NCI-H1105 treated with DMSO at 0.1 percent for 48 hours (cell line): ENCODE measurements around the gene WDR7.

Experiments
- DNase-seq: peaks from one replicate; lab custom pipeline; 2025; lab: John Stamatoyannopoulos, UW

WDR7 gene

DNA sequence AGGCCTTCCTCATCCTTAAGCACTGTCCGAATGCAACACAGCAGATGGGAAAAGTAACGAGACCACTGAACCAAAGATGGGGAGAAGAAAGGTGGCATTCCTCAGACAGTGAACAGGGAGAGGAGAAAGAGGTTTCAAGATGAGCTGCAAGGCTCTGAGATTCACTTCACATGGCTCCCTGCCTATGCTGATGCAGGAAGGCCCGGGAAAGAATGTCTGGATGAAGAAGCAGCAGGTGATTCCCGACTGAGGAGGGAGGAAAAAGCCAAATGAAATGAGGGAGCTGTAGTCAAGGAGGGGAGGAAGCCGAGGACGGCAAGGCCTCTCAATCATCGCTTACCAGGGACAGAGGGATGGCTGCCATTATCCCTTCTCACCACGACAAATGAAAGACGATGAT lies 397.2 kb downstream of the WDR7 start:
- DNase-seq, result no peak

GRCh38 chr18:57048859-57049258 lies 397.7 kb downstream of the WDR7 start:
- no peak for DNase-seq

DNA sequence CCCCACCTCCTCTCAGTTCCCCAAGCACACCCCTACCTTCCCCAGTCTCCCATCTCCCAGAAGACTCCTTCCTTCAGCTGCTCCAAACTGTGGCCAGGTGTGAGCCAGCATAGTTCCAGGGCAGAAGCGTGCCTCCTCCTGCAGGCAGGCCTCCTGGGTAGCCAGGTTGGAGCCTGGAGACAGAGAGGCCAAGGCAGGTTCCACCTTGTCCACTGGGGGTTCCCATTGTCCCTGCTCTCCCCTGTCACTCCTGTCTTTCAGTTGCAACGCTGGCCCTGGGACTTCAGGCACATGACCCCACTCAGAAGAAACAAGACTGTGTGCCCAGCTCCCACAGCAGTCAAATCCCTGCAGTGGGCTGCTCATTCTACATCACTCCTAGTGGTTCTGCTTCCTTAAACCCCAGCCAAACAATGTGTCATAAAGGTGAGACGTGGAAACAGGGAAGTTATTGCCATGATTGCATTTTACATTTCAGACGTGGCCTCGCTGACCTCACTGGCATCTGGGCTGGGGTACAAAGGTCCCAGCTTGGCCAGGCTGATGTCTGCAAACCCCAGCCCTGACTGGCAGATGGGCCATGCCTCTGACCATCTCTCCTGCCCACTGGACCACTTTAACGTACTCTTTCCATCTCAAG lies 399.3 kb downstream of the WDR7 start:
- DNase-seq, result no peak

DNA sequence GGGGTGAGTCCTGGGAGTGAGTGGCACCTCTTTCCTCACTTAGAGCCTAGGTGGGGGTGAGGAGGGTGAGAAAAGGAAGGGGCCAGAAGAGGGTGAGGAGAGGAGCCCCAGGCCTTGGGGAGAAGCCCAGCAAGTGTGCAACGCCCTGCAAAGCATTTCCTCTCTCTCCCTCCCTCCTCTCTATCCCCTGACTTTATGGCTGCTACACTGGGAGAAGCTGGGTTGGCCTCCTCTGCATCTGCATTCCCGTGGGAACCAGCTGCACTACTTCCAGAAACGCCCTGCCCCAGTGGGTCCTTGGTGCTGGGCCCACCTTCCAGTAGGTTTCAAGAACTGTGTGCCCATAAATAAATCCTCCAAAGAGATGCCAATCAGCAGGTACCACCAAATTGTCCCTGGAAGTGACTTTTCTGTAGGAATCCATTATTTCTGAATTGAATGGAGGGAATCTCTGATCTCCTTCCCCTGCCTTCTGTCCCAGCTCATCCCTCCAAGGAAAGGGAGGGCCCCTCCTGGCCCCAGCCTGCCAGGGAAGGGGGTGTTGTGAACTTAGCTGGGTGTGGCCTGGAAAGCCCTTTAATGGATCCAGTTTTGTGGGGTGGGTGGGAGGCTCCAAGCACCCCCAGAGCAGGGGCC lies 400.0 kb downstream of the WDR7 start:
- no peak for DNase-seq

DNA sequence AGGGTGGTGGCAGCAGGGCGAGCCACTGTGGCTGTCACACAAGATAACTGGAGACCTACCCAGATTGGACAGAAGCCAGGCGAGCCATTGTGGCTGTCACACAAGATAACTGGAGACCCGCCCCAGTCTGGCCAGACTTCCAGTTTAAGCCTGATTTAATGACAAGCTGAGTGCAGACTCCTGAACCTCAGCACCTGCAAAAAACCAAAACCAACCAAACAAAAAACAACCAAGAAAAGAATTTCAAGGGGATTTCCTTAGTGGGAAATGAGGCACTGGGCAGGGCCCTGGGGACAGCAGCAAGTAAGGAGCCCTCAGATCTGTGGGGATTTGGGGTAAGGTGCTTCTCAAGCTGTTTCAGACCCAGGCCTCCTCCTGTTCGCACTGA lies 400.5 kb downstream of the WDR7 start:
- peak; percentile 12 for DNase-seq

DNA sequence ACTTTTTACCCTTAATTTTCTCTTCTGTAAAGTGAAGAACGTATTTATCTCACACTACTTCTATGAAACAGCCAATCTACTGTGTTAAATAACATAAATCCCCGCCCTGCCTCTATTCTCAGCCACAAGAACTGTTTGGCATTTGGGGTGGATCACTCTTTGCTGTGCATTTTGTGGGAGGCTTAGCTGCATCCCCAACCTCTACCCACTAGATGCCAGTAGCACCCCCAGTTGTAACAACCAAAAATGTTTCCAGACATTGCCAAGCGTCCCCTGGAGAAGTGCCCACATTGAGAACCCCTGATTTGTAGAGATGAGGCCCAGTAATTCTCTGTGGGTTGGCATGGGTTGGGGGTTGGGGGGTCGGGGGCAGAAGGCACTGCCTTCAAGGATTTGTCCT lies 401.0 kb downstream of the WDR7 start:
- no peak for DNase-seq

- DNase-seq, result no peak
Observed at GRCh38 chr18:57052759-57053158, 401.6 kb downstream of the WDR7 start.

DNA sequence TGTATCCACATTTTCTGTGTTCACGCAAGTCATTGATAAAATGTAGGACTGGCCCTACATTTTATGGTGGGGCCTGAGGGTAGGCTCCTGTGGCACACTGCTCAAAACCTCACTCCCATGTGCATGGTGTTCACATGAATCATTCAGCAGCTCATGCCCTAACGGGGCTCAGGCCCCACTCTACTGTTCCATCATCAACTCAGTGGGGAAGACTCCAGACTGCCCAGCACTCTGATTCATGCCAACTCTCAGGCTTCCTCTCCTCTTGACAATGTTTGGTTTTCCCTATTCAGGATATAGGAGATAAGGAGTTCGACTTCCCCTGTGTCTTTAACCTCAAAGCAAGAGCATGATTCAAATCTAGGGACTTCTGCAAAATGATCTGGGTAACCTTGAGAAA lies 403.7 kb downstream of the WDR7 start:
- DNase-seq, result no peak

DNA sequence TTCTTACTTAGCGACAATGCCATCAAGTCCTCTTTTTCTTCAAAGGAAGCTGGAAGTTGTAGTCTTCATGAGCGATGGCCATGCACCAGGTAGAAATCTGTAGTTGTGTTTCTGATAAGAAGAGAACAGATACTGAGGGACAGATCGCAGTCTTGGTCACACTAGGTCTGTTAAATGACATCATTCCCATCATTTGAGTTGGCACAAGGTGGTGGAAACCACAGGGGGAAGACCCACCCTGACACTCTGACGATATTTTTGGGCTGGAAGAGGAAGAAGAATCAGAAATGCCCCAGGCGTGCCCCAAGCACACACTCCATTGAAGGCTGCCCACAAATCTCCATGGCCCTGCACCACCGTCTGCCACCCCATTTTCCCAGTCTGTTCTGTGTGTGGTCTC lies 406.7 kb downstream of the WDR7 start:
- DNase-seq, result no peak

- no peak for DNase-seq
Observed at GRCh38 chr18:57058734-57059133, 407.6 kb downstream of the WDR7 start.

GRCh38 chr18:57059366-57059765 lies 408.2 kb downstream of the WDR7 start:
- no peak for DNase-seq

DNA sequence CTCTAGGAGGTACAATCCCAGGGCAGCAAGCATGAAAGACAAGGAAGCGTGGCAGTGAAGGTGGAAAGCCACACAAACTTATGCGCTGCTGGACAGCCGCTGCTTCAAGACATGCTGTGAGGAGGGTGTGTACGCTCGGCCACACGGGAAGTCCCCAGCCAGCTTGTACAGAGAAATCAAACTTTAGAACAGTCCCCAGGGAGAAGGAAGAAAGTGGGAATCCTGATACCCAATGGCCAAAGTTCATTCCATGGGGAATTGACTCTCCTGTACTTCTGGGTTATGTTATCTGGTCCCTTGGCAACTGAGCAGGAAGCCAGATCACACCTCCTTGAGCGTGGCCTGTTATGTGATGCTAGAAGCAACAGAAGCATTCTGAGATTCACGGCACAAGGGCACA lies 409.7 kb downstream of the WDR7 start:
- DNase-seq, result no peak

DNA sequence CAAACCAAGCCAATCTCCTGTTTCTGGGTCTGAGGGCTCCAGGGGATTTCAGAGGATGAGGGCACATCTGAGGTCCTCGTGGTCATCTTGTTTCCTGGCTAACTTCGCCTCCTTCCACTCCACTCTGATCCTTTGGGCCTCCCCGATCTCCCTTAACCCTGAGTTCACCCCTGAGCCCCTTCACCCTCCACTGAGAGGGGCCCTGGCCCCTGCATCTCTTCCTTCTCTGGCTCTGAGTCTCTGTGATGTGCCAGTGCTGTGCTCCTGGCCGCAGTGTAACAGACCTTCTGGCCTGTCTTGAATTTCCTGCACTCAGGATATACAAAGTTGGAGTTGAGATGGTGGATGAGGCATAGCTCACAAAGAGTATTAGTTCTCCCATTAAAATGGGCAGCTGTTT lies 411.0 kb downstream of the WDR7 start:
- no peak for DNase-seq

DNA sequence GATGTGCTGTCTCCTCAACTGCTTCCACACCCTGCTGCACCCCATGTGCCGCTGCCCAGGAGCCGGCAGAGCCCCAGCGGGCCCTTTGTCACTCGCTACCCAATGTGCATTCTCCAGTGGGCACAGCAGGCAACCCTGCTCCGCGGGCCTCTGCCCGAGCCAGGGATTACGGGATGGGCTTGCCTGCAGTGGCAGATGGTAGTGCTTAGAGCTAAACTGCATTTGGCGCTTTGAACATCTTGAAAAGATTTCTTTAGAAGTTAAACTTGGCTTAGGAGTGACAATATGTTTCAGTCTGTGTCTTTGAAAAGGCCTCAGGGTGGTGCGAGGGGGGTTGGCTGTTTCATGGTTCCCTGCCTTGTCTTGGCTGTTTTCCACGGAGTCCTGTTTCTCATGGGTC lies 411.7 kb downstream of the WDR7 start:
- DNase-seq, result no peak

GRCh38 chr18:57063601-57064103 lies 412.5 kb downstream of the WDR7 start:
- no peak for DNase-seq

DNA sequence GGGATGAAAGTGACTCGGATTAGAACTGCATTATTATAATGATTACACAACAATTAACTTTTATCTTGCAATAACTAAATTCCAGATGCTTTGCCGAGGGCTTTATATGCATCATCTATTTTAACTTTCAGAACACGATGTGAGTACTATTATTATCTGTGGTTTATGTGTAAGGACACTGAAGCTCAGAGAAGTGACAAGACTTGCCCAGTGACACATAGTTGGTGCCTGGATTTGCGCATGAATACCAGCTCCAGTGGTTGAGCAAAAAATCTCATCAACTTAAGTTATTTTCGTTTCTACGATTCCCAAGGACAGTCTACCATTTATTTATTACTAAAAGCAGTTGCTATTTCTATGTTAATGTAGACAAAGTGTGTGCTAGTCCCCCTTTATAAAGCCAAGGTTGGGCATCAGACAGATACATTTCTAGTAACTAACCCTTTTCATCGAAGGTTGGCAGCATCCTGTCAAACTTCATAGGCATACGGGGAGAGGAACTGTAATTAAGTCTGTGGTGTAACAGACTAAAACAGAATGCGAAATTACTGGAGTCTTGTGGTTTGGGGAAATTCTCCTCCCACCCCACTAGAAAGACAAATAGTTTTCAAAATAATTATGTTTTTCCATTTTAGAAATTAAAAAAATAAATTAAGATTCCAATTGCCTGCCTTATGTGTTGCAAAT lies 422.5 kb downstream of the WDR7 start:
- no peak for DNase-seq

DNA sequence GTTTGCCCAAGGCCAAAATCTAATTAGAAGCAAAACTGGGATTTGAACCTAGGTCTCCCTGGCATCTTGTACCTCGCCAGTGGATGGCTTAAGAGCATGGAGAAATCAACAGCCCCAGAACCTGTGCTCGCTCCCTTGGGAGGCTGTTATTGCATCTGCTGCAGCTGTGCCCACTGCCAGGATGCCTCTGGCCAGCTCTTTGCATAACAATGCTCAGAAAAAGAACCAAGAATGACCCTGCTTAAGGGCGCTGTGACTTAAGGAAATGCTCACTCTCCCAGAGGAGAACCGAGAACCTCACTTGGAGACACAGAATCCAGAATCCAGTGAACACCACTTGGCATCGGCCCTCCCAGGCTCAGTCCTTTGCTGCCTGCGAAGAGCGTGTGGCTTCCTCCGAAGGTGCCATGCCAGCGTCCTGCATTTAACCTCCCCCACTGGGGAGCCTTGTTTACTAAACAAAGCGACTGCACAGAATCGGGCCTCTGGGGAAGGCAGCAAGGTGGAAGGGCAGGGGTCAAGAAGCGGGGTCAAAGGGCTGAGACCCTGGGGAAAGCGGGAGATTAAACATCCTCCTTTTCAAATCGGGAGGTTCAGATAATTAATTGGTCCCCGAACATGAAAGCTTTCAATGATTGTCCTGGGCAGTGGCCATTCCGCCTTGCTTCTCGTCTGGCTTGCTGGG lies 424.7 kb downstream of the WDR7 start:
- no peak for DNase-seq

DNA sequence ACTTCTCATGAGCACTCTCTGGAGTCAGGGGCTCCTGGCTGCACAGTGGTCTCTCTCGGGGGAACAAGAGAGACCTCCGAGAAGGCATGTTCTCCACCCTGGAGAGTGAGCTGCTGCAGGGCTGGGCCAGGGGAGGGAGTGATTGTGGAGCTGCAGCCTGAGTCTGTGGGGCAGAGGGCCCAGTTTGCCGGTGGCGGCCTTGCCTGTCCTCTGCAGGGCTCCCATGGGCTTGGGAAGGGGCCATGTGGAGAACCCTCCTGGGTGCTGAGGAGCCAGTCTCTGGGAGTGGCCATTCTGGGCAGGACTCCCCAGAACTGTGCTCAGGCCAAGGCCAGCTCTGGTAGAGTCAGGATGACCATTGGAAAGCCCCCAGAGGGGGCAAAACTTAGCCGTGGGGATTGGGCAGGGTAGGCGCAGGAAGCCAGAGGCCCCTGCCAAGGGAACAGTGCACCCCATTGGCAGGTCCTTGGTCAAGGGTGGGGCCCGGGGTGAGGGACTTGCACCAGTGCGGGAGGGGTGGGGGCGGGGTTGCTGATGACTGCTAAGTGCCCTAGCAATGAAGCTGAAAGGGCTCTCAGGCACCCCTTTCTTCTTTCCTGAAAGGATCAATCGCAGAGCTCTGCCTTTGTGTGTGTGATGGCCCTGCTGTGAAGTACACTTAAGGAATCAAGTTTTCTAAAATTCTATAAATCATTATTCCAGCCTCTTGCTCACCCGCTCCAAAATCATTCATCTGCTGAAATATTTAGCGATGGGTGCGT lies 426.0 kb downstream of the WDR7 start:
- DNase-seq, result no peak

- no peak for DNase-seq
Observed at GRCh38 chr18:57077786-57078552, 426.8 kb downstream of the WDR7 start.

DNA sequence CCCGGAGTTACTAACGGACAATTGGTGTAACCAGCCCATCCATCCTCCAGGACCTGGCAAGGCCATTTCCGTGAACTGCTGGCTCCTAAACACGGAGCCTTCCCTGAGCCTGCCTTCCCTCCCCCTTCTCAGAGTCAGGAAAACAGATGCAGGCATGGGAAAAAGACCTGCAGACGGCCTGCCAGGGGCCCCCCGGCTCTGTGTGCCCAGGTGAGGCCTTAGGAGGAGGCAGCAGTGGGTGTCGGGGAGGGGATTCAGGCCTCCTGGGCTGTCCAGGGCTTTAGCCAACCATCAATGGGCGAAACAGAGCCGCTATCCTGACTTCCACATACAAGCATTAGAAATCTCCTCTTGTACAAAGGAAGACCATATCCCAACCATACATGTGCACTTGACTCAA lies 427.5 kb downstream of the WDR7 start:
- DNase-seq, result no peak

GRCh38 chr18:57080479-57080878 lies 429.3 kb downstream of the WDR7 start:
- no peak for DNase-seq
